GM21723 (cell line): ENCODE results near the gene DSCAML1.

Experiments used
- ATAC-seq: cut with Tn5 transposase; IDR thresholded peaks from one replicate; pipeline ENCODE4 v1.9.1; 2021; ENCODE audit warnings: mild to moderate bottlenecking, moderate library complexity; ENCODE audit not compliant: unreplicated experiment

The DSCAML1 gene

DNA sequence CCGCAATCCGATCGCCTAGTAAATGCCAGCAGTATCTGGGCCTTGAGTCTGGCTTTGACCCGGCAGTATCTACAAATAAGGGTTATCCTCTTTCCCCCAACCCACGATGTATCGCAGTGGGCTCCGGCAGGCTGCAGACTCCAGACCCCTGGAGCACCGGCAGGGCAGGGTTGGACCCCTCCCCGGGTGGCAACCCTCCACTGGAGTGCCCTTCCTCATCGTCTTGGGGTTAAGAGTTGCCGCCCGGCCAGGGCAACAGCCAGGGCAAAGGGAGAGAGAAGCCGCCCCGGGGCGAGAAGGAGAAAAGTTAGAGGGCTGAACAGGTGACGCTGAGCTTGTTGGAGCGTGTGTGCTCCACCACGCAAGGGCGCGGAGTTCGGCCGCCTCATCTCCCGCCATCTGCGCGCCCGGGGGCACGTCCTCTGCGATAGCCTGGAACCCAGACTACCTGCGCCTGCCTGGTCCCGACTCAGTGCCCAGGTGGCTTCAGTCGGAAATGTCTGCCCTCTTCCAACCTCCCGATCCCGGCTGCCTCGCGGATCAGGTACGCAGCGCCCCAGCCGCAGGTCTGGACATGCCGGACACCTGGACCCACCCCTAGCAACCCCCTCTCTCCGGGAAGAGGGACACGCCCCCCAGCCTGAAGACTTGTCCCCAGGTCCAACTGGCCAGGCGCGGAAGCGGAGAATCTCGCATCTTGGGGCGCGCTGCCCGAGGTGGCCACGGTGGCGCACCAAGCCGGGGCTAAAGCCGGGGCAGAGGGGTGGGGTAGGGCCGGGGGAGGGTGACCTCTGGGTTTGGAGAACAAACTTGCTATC is 1.2 kb downstream of the DSCAML1 start:
- no peak for ATAC-seq

- no peak for ATAC-seq
These were observed 2.0 kb downstream of the DSCAML1 start for GRCh38 chr11:117794772-117795629.

GRCh38 chr11:117794135-117794534 is 2.9 kb downstream of the DSCAML1 start:
- ATAC-seq, result no peak

GRCh38 chr11:117793583-117793982 is 3.4 kb downstream of the DSCAML1 start:
- ATAC-seq, result no peak

DNA sequence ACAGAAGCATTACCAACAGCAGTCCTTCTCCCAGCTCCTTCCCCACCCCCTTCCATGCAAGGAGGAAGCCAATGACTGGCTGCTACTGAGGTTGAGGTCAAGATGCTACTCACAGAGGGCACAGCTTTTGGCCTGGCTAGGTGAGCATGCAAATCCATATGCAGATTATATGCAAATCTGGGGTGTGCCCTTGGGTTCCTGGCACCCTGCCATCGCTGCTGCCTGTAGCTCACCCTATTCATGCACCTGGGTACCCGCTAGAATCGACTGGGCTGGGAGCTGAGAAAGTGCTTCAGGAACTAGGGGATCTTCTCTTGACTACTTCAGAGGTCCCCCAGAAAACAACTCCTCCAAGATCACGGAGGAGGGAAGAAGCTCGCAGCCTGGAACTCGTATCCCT is 4.0 kb downstream of the DSCAML1 start:
- no peak for ATAC-seq

DNA sequence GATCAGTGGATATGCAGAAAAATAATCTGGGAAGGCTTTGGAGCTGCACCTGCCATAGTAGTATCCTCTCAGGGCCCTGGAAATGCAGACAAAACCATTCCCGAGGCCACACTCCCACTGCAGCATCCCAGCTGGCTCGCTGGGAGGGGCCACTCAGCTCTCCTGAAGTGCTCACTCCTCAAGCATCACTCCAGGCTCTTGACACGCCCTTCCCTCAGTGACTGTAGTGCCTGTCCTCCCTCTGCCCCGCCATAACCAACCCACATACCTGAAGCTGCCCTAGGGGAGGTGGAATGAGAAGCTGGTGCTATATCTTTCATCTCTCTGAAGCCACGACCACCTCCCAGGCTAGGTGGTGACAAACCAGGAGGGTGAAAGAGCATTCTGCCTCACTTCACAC is 4.8 kb downstream of the DSCAML1 start:
- ATAC-seq, result no peak

- no peak for ATAC-seq
These were observed 6.7 kb downstream of the DSCAML1 start for GRCh38 chr11:117790279-117790678.

- no peak for ATAC-seq
These were observed 7.8 kb downstream of the DSCAML1 start for GRCh38 chr11:117789241-117789640.

- ATAC-seq, result no peak
These were observed 10.7 kb downstream of the DSCAML1 start for GRCh38 chr11:117786135-117786870.

- no peak for ATAC-seq
These were observed 14.9 kb downstream of the DSCAML1 start for GRCh38 chr11:117782101-117782500.

- ATAC-seq, result no peak
These were observed 15.4 kb downstream of the DSCAML1 start for GRCh38 chr11:117781627-117782026.

- no peak for ATAC-seq
These were observed 16.6 kb downstream of the DSCAML1 start for GRCh38 chr11:117780456-117780855.

GRCh38 chr11:117774553-117774952 is 22.5 kb downstream of the DSCAML1 start:
- no peak for ATAC-seq

DNA sequence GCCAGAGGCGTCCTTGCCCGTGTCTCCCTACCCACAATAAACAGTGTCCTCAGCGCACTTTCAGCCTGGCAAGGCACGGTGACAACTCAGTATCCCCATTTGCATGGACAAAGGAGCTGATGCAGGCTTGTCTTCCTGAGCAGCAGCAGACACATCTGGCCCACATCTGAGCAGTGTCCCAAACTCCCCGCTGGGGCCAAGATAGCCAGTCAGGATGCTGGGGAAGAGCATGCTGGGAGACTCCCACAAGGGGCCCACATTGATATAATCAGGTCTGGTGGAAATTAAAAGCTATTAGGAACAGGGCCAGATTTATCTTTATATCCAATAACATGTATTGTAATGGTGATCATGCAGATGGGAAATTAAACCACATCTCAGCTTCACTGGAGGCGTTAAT is 24.7 kb downstream of the DSCAML1 start:
- no peak for ATAC-seq

GRCh38 chr11:117771841-117772240 is 25.2 kb downstream of the DSCAML1 start:
- no peak for ATAC-seq

DNA sequence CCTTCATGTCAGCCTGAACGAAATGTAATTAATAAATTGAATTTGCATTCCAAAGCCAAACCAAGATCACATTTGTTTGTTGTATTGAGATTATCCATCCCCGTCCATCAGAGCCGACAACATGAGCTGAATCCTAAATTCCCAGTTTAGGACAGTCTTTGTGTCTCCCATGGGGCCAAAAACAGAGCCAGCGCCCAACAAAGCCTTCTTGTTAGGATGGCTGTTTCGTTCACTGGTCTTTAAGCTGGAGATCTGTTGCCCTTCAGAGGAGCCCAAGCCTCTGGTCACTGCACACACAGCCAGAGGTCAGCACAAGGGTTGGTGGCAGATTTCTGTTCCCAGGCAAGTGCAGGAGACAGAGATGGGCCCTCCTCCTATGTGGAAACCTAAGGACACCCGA is 25.8 kb downstream of the DSCAML1 start:
- ATAC-seq, result no peak

GRCh38 chr11:117770061-117770460 is 27.0 kb downstream of the DSCAML1 start:
- no peak for ATAC-seq

GRCh38 chr11:117769533-117769932 is 27.5 kb downstream of the DSCAML1 start:
- no peak for ATAC-seq

GRCh38 chr11:117768506-117768905 is 28.5 kb downstream of the DSCAML1 start:
- ATAC-seq, result no peak

- ATAC-seq, result no peak
These were observed 29.9 kb downstream of the DSCAML1 start for GRCh38 chr11:117767071-117767470.

GRCh38 chr11:117766576-117766975 is 30.4 kb downstream of the DSCAML1 start:
- ATAC-seq, result no peak
